ENCODE measurements around the gene CTIF. TPM values are rescaled to one million over a fixed set of nuclear protein-coding genes. Genes with fewer than 3 reads are reported as not detected.

CTIF gene
- total RNA-seq, 1 donor from 2014 or later, result 60.0 TPM

DNA sequence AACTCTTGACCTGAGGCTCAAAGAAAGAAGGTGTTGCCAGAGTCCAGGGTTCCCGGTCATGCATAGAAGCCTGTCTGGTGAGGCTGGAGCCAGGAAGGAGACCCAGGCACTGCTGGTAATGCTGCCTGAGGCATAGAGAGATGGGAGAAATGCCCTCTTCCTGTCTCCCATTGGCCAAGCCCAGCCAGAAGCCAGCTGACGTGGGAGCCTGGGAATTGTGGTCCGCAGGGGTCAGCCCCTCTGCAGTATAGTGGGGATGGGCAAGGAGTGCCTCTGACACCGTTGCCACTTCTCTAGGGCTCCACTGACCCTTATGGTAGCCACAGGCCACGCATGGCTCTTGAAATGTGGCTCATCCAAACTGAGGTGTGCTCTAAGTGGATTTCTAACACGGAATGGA lies 95.7 kb downstream of the CTIF start:
- no peak for DNase-seq
- H3K9me3 ChIP-seq (replicated peaks), result no peaks in the 10 kb centered on the region
- TF ChIP-seq CTCF (IDR thresholded peaks at IDR 0.05; ENCODE audit: borderline replicate concordance), result no peak
- peaks cover 13% of the 10 kb centered on the region for H3K4me1 ChIP-seq
- no peak overlapping the region for H3K27ac ChIP-seq (replicated peaks)
- intact Hi-C loops (cut with micrococcal nuclease), result no loop called here
- H3K27me3 ChIP-seq (ENCODE audit: low read depth), result no peaks in the 10 kb centered on the region
- no peak overlapping the region for H3K4me3 ChIP-seq
- peaks cover 9% of the 10 kb centered on the region for H3K36me3 ChIP-seq

DNA sequence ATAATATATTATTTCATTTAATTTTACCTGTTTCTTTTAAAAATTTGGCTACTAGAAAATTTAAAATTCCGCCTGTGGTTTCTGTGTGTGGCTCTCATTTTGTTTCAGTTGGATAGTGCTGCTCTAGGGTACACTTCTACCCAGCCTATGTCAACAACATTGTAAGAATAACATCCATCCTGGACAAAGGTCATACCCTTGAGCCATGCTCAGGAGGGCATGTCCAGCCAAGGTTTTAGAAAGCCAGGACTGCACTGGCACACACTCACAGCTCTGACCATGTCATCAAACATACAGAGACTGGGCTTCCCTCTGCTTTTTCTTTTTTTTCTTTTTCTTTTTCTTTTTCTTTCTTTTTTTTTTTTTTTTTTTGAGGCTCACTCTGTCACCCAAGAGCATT lies 96.1 kb downstream of the CTIF start:
- H3K9me3 ChIP-seq (replicated peaks), result no peaks in the 10 kb centered on the region
- H3K4me1 ChIP-seq, result peaks cover 17% of the 10 kb centered on the region
- H3K36me3 ChIP-seq, result peaks cover 9% of the 10 kb centered on the region
- H3K4me3 ChIP-seq, result no peak overlapping the region
- intact Hi-C loops (cut with micrococcal nuclease), result no loop called here
- no peak for DNase-seq
- H3K27me3 ChIP-seq (ENCODE audit: low read depth), result no peaks in the 10 kb centered on the region
- H3K27ac ChIP-seq (replicated peaks), result no peak overlapping the region
- no peak for TF ChIP-seq CTCF (IDR thresholded peaks at IDR 0.05; ENCODE audit: borderline replicate concordance)

DNA sequence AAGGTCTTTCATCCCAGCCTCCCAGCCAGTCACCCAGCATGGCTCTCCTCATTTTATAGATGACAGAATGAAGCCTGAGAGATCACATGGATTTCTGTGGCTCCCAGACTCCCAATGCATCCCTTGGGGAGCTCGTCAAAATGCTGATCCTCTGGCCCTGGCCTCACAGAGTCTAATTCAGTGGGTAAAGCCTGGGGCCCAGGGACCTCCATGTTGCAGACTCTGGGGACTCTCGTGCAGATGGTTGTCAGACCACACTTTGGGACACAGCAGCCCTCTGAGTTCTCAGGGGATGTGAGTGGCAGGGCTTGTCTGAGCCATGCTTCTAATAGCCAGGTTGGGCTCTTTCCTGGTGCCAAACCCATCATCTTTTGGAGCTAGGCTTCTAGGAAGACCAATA lies 97.0 kb downstream of the CTIF start:
- H3K27ac ChIP-seq (replicated peaks), result no peak overlapping the region
- intact Hi-C loops (cut with micrococcal nuclease), result no loop called here
- no peak for TF ChIP-seq CTCF (IDR thresholded peaks at IDR 0.05; ENCODE audit: borderline replicate concordance)

GRCh38 chr18:48636436-48636835 lies 97.6 kb downstream of the CTIF start:
- intact Hi-C loops (cut with micrococcal nuclease), result no loop called here
- H3K9me3 ChIP-seq (replicated peaks), result no peaks in the 10 kb centered on the region
- no peak for DNase-seq
- no peak for TF ChIP-seq CTCF (IDR thresholded peaks at IDR 0.05; ENCODE audit: borderline replicate concordance)
- peaks cover 14% of the 10 kb centered on the region for H3K36me3 ChIP-seq
- no peak overlapping the region for H3K4me3 ChIP-seq
- no peak overlapping the region for H3K27ac ChIP-seq (replicated peaks)
- peaks cover 17% of the 10 kb centered on the region for H3K4me1 ChIP-seq
- H3K27me3 ChIP-seq (ENCODE audit: low read depth), result no peaks in the 10 kb centered on the region

More for the DNA sequence above, 97.0 kb downstream of the CTIF start:
- H3K4me3 ChIP-seq, result no peak overlapping the region
- no peaks in the 10 kb centered on the region for H3K27me3 ChIP-seq (ENCODE audit: low read depth)
- peaks cover 17% of the 10 kb centered on the region for H3K4me1 ChIP-seq
- DNase-seq, result no peak
- H3K9me3 ChIP-seq (replicated peaks), result no peaks in the 10 kb centered on the region
- H3K36me3 ChIP-seq, result peaks cover 13% of the 10 kb centered on the region

GRCh38 chr18:48637081-48637990 lies 98.5 kb downstream of the CTIF start:
- H3K4me1 ChIP-seq, result peaks cover 17% of the 10 kb centered on the region
- peaks cover 8% of the 10 kb centered on the region for H3K36me3 ChIP-seq
- no peak overlapping the region for H3K4me3 ChIP-seq
- no peaks in the 10 kb centered on the region for H3K9me3 ChIP-seq (replicated peaks)
- no peaks in the 10 kb centered on the region for H3K27me3 ChIP-seq (ENCODE audit: low read depth)
- no peak for DNase-seq
- no peak for TF ChIP-seq CTCF (IDR thresholded peaks at IDR 0.05; ENCODE audit: borderline replicate concordance)
- H3K27ac ChIP-seq (replicated peaks), result no peak overlapping the region
- intact Hi-C loops (cut with micrococcal nuclease), result no loop called here

Measured in left ventricle myocardium inferior (tissue), 1 donor.